Activated T-cell treated with anti-CD3 and anti-CD28 coated beads, Interleukin-2, amount 50 U/mL, for 24 hours (primary cell): Measurements from ENCODE around the gene SLC40A1.

ENCODE experiments used
- DNase-seq: peaks from one replicate; pipeline ENCODE4 v3.0.0-alpha.2; 2020
- H3K27ac Mint-ChIP-seq: 2 replicates; pipeline ENCODE4 v1.8.0; 2020; ENCODE audit warnings: mild to moderate bottlenecking, mixed read lengths
- H3K27me3 Mint-ChIP-seq: 2 replicates; pipeline ENCODE4 v1.8.0; 2020; ENCODE audit warnings: mixed read lengths
- H3K36me3 Mint-ChIP-seq: 2 replicates; pipeline ENCODE4 v1.8.0; 2020; ENCODE audit warnings: low read depth, mixed read lengths
- H3K4me1 Mint-ChIP-seq: 2 replicates; pipeline ENCODE4 v1.8.0; 2020; ENCODE audit warnings: low read depth, mixed read lengths
- H3K4me3 Mint-ChIP-seq: 2 replicates; pipeline ENCODE4 v1.8.0; 2020; ENCODE audit warnings: mild to moderate bottlenecking, moderate library complexity, mixed read lengths
- H3K9me3 Mint-ChIP-seq: 2 replicates; pipeline ENCODE4 v1.8.0; 2020; ENCODE audit warnings: mixed read lengths

Gene SLC40A1

DNA sequence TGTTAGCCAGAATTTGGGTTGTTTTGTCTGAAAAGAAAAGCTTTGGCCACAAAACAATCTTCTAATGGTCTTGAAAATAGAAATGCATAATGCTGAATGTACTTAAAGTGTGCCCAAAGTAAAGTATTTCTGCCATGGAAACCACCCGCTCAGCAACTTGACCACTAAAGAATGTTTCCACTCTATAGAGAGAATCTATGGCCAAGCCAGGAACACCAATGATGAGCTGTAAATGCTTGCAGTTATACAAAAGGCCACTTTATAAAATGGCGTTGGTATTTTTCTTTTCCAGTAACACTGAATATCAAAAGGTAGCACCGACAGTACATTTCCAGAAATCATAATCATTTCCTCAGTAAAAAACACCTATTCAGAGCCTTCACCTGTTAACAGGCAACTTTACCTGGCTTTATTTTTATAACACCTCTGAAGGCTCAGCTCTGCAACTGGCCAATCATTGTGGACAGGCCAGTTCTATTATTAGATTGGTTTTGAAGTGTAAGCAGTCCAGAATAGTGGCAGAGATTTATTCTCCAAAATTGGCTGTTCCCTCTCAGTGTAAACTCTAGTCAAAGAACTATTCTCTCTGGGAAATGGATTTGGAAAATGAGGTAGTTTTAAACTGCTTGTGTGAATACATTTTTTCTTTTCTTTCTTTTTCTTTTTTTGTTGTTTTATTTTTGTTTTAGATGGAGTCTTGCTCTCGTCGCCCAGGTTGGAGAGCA is 36.1 kb downstream of the SLC40A1 start:
- no peak for DNase-seq
- H3K9me3 Mint-ChIP-seq: no peaks in the 10 kb centered on the region
- no peak overlapping the region for H3K4me3 Mint-ChIP-seq
- H3K36me3 Mint-ChIP-seq: no peaks in the 10 kb centered on the region
- H3K27me3 Mint-ChIP-seq: no peaks in the 10 kb centered on the region
- H3K27ac Mint-ChIP-seq: no peak overlapping the region
- no peaks in the 10 kb centered on the region for H3K4me1 Mint-ChIP-seq

DNA sequence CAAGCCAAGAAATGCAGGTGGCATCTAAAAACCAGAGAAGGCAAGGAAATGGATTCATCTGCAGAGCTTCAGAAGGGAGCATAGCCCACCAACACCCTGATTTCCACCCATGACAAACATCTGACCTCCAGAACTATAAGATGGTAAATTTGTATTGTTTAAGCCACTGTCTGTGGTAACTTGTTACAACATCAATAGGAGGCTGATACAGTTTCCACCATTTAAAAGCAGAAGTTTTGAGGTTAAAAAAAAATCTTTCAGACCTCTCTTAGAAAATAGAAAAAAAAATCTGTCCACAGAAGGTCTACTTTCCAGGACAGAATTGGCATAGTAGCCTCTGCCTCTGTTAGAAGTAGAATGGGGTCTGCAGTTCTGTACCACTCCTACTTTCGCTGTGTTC is 37.2 kb downstream of the SLC40A1 start:
- Mint-ChIP-seq H3K4me3 (no peak overlapping the region), H3K4me1 (no peaks in the 10 kb centered on the region), H3K27me3 (no peaks in the 10 kb centered on the region), H3K9me3 (no peaks in the 10 kb centered on the region), H3K27ac (no peak overlapping the region), H3K36me3 (no peaks in the 10 kb centered on the region)
- no peak for DNase-seq

DNA sequence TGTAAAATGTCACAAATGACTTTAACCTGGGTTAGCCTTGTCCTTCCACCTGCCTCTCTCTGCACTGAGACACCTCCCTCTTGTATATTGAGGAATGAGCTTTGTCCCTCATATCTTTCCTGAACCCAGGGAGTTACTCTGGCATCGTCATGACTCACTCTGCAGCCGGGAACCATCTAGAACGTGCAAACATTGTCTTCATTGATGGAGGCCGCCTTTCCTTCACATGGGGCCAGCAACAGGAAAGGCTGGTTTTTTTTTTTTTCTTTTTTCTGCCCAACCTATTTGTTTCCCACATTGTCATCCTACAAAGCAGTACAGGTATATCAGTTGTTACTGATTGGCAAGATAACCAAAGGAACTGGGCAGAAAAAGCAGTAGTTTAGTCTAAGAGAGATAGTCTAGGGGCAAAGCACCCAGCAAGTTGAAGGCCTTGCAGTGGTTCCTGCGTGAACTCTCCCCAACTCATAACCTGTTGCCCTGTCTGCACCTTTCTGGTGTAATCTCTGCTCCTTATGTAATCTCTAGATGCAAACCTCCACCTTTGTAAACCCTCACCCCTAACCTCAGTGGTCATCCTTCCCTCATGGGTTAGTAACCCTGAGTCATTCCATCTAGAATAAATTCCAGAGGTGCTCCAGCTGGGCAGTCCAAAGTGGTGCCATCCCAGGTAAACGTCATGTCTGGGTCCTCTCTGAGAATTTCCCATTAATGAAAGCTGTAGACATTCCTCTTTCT is 38.3 kb downstream of the SLC40A1 start:
- no peak overlapping the region for H3K4me3 Mint-ChIP-seq
- no peaks in the 10 kb centered on the region for H3K4me1 Mint-ChIP-seq
- no peaks in the 10 kb centered on the region for H3K36me3 Mint-ChIP-seq
- H3K27me3 Mint-ChIP-seq: no peaks in the 10 kb centered on the region
- DNase-seq: no peak
- no peaks in the 10 kb centered on the region for H3K9me3 Mint-ChIP-seq
- no peak overlapping the region for H3K27ac Mint-ChIP-seq

DNA sequence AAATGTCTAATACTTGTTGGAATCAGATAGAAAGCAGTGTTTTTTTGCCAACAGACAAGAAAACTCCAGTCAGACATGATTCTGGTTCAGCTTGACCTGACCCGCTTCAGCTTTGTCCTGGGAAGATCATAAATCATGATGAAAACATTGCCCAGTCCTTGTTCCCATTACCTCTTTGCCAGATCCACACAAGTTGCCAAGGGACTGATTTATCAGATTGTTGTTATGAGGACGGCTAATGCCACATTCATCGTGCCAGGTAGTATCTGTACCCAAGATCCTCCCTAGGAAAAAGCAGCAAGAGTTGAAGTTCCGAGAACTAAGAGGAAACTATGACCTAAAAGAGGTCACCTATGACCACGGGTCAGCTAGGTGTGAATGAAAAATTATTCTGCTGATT is 39.0 kb downstream of the SLC40A1 start:
- Mint-ChIP-seq H3K36me3 (no peaks in the 10 kb centered on the region), H3K4me3 (no peak overlapping the region), H3K27ac (no peak overlapping the region), H3K27me3 (no peaks in the 10 kb centered on the region), H3K4me1 (no peaks in the 10 kb centered on the region), H3K9me3 (no peaks in the 10 kb centered on the region)
- no peak for DNase-seq

DNA sequence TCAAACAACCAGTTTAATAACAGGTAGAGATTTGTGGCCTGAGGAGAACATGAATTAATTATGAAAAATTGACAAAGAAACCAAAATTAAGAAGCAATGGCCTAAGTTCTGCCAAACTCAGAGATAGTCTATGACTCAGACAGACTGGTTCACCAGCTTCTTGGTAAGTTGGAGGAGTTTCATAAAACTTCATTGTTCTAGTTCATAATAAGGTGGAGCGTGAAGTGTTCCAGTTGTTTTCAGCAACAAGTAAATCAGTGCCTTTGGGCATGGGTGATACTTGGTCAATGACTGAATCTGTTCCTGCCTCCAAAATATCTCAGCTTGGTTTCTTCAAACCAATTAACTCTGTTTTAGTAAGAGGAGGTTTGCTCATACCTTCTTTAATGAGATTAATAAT is 40.0 kb downstream of the SLC40A1 start:
- no peak overlapping the region for H3K4me3 Mint-ChIP-seq
- no peaks in the 10 kb centered on the region for H3K36me3 Mint-ChIP-seq
- no peaks in the 10 kb centered on the region for H3K9me3 Mint-ChIP-seq
- no peaks in the 10 kb centered on the region for H3K4me1 Mint-ChIP-seq
- no peak overlapping the region for H3K27ac Mint-ChIP-seq
- DNase-seq: no peak
- peaks cover 2% of the 10 kb centered on the region for H3K27me3 Mint-ChIP-seq

DNA sequence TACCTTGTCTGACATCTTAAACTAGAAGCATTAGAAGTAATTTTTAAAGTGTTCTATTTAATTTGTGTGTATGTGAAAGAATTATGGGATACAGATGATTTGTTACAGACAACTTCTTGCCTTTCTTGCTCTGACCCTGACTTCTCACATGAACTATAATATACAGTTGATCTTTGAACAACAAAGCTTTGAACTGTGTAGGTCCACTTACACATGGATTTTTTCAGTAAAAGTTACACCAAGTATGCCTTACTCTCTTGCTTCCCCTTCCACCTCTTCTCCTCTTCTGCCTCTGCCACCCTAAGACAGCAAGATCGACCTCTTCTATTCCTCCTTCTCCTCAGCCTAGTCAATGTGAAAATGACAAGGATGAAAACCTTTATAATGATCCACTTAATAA is 42.2 kb downstream of the SLC40A1 start:
- H3K4me3 Mint-ChIP-seq: no peak overlapping the region
- no peaks in the 10 kb centered on the region for H3K4me1 Mint-ChIP-seq
- no peaks in the 10 kb centered on the region for H3K36me3 Mint-ChIP-seq
- DNase-seq: no peak
- H3K27ac Mint-ChIP-seq: no peak overlapping the region
- no peaks in the 10 kb centered on the region for H3K9me3 Mint-ChIP-seq
- peaks cover 2% of the 10 kb centered on the region for H3K27me3 Mint-ChIP-seq

DNA sequence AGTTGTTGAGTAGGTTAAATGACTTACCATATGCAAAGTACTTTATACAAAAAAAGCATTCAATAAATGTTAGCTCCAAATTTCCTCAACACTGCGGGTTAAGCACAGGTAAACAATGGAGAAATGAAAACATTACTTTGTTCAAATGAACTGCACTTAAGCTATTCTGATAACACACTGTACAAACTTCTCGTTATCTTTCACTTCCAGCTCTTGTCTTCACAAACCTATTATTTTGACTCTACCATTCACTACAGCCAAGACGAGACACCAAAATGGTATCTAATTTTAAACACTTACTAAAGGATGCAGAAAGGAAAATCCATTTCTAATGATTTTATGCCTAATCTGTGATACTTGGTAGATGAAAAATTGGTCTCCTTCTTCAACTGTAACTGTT is 43.8 kb downstream of the SLC40A1 start:
- Mint-ChIP-seq H3K4me1 (no peaks in the 10 kb centered on the region), H3K27me3 (peaks cover 2% of the 10 kb centered on the region), H3K4me3 (no peak overlapping the region), H3K9me3 (no peaks in the 10 kb centered on the region), H3K36me3 (no peaks in the 10 kb centered on the region), H3K27ac (no peak overlapping the region)
- no peak for DNase-seq

DNA sequence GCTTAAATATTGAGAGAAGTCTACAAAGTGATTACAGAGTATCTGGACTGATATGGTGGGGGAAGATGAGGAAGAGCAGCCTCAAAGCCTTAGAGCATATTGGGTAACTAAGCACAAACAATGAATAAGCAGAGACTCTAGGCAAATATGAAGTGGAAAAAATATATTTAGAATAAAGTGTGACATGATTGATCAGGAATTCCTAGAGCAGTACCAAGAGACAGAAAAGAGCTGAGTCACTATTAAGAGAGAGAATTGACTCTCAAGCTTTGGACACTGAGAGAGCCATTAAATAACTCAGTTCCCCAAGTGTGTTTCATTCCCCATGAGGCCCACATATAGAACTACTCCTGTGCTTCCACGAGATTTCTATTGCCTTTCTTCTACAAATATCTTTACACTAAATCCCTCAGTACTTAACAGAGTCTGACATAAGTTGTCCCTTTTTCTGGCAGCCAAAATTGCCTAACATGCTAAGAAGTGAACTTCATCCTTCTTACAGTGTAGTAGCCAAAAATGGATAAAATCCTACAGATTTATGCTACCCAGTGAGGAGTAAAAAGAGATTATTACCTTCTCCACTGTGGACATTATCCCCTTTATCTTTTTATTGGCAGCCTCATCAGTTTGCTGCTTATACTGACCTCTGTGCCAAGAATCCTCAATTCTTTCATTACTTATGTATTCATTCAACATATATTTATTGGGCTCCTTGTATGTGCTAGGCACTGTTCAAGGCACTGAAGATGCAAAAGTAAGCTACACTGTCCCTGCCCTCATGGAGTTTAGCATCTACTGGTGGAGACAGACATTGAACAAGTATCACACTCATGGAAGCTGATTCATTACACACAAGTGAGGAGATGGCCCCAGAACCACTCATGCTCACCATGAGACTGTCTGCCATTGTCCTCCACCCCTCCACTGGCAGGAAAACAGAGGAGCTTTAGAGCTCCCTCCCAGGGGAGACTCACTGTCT is 45.4 kb downstream of the SLC40A1 start:
- no peak for DNase-seq
- Mint-ChIP-seq H3K27ac (no peak overlapping the region), H3K9me3 (no peaks in the 10 kb centered on the region), H3K36me3 (no peaks in the 10 kb centered on the region), H3K27me3 (peaks cover 2% of the 10 kb centered on the region), H3K4me1 (no peaks in the 10 kb centered on the region), H3K4me3 (no peak overlapping the region)

DNA sequence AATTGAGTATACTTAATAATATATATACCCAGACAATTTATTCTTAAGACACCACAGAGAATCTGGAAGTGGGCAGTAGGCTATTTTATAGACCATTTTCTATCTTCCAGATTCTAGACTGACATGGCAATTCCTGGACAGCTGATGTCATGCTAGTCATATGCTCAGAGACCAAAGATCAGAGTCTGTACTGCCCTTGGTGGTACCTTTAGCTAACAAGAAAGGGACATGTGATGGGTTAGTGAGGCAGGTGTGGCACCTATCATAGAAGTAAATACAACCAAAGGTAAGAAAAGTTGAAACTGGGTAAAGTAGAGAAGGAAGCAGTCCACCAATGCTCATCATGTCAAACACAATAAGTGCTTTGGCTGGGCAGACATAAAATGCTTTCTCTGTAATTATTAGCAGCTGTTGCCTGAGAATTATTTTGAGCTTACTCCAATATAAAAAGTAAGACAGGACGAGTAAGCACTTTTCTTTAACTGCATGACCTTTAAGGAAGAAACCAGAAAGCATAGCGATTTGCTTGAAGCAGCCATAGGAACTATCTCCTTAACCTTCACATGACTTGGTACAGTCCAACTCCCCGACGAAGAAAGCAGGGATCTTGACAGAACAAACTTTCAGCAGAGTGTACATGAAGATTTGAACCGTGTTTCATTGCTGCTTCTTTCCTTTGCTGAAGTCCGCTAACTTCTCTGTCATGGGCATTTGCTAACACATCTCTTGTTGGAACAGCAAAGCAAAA is 47.1 kb downstream of the SLC40A1 start:
- no peaks in the 10 kb centered on the region for H3K4me1 Mint-ChIP-seq
- no peak overlapping the region for H3K27ac Mint-ChIP-seq
- DNase-seq: no peak
- H3K36me3 Mint-ChIP-seq: no peaks in the 10 kb centered on the region
- H3K4me3 Mint-ChIP-seq: no peak overlapping the region
- H3K27me3 Mint-ChIP-seq: peaks cover 2% of the 10 kb centered on the region
- no peaks in the 10 kb centered on the region for H3K9me3 Mint-ChIP-seq

DNA sequence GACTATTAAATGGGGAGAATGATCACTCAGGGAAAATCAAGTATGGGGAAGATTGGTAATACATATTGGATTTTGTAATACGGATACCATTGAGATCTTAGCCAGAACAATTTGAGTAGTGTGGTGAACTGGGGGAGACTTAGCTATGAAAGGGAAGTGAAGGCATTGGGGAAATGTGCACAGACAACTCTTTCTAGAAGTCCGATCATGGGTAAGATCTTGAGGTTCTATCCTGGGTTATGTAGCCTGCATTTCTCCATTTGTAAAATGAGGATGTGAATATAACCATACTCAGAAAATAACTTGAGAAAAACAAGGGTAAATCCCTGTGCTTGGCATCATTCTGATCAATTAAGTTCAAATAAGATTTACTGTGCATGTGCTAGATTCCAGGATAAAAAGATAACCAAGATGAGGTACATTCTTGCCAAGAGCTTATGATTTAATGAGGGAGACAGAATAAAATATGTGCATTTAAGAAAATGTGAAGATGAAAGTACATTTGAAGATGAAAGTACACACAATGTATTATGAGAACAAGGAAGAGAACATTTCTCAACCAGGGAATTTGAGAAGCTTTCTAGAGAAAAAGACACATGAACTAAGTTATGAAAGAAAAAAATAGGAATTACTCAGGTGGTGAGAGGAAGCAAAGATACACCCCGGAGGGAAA is 49.5 kb downstream of the SLC40A1 start:
- H3K36me3 Mint-ChIP-seq: no peaks in the 10 kb centered on the region
- H3K4me1 Mint-ChIP-seq: no peaks in the 10 kb centered on the region
- no peak for DNase-seq
- H3K9me3 Mint-ChIP-seq: no peaks in the 10 kb centered on the region
- no peak overlapping the region for H3K4me3 Mint-ChIP-seq
- H3K27ac Mint-ChIP-seq: no peak overlapping the region
- H3K27me3 Mint-ChIP-seq: peaks cover under 1% of the 10 kb centered on the region

DNA sequence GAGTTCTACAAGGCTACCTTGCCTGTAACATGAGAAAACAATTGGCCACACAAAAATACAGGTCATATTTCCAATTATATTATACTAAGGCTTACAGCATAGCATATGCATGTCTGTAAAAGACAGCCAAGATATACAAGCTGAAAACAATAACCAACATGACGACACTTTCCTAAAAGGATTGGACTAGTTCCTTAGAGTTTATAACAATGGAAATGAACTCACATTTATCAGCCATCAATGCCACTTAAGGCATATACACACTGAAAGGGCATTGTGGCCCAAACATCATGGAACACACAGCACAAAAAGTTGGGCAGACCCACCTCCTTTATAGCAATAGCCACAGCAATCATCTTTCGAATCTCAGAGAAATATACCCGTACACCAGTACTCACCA is 52.0 kb downstream of the SLC40A1 start:
- no peaks in the 10 kb centered on the region for H3K9me3 Mint-ChIP-seq

DNA sequence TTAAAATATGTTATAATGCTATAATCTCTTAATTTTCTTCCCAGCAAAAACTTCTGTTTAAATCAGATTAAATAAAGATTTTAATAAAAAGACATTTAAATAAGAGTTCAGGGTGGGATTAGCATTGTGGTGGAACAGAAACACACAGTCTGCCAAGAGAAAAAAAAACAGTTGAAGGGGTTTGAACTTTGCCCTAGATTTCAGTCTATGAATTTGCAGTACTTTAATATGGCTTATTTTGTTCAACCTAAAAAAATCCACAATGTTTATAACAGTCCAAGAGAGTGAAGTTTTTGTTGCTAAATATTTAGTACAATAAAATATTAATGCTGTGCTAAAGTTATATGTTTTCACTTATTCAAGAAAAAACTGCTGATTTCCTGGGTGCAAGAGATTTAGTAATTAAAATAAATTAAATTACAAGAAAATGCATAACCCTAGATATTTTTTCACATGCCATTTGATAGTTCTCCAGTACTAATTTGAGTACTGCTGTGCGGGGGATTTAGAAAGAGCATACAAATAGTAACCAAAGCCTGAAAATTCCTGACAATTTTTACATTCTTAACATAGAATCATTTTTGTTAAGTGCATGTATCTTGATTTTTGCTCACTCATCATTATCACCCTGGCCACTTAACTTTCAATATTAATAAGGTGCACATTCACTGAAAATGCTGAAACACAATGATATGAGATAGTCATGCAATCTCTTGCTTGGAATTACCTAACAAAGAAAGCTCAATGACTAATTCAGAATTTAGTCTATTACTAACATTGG is 52.6 kb downstream of the SLC40A1 start:
- H3K4me1 Mint-ChIP-seq: no peaks in the 10 kb centered on the region
- DNase-seq: no peak
- no peaks in the 10 kb centered on the region for H3K36me3 Mint-ChIP-seq
- H3K9me3 Mint-ChIP-seq: no peaks in the 10 kb centered on the region
- no peak overlapping the region for H3K27ac Mint-ChIP-seq
- H3K27me3 Mint-ChIP-seq: no peaks in the 10 kb centered on the region
- no peak overlapping the region for H3K4me3 Mint-ChIP-seq

More for the DNA sequence above, 52.0 kb downstream of the SLC40A1 start:
- Mint-ChIP-seq H3K4me1 (no peaks in the 10 kb centered on the region), H3K36me3 (no peaks in the 10 kb centered on the region), H3K27ac (no peak overlapping the region), H3K4me3 (no peak overlapping the region), H3K27me3 (no peaks in the 10 kb centered on the region)
- DNase-seq: no peak

DNA sequence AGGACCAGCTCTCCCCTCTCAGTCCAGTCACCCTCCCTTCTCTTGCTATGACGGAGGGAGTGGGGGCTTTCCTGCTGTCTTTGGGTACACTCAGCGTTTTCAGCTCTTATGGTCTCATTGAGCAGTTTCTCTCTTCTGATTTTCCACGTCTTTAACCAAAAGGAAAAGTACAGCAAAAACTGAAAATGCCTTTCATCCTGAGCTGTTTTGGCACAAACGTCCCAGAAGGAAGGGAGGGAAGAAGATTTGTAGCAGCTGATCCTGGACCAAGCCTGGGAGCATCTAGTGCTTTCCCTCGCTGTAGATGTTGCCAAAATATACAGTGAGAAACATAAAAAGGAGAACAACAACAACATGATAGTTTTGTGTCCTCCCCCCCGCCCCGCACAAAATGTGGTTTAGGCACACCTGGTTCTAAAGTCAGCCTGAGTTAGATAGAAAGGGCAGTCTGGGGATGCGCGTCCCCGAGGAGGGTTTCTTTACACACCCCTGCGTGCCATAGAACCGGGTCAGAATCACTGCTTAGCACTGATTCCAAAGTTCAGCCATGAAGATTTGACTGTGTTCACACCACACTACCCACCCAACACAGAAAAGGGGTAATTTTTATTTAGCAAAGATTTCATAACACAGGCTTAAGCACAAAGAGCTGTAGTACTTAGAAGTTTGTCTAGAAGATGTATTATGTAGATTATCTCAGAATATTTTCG is 53.4 kb downstream of the SLC40A1 start:
- Mint-ChIP-seq H3K4me3 (no peak overlapping the region), H3K9me3 (no peaks in the 10 kb centered on the region), H3K4me1 (no peaks in the 10 kb centered on the region), H3K27me3 (no peaks in the 10 kb centered on the region), H3K36me3 (no peaks in the 10 kb centered on the region), H3K27ac (no peak overlapping the region)
- no peak for DNase-seq
